ENCODE measurements around the gene TPPP2. TPM values are rescaled to one million over a fixed set of nuclear protein-coding genes. Genes with fewer than 3 reads are reported as not detected.

Gene TPPP2
- total RNA-seq, 1 experiment from 2014 or later, result not detected

GRCh38 chr14:21022686-21023085 is 7.3 kb upstream of the TPPP2 start:
- no TSS peak for BruUV-seq (replicated peaks)
- POLR2A ChIA-PET (ENCODE audit: unreplicated experiment), result interaction anchor here (0.7 kb wide), 1 partner anchor 234 kb away, joined by 8 read pairs; no protein-coding TSS in a partner anchor
- no peaks in the 10 kb centered on the region for H3K27me3 ChIP-seq (ENCODE audit: insufficient read depth, low read depth)
- H3K79me2 ChIP-seq (ENCODE audit: low read depth), result no peaks in the 10 kb centered on the region
- H2AFZ ChIP-seq, result no peak overlapping the region
- no peaks in the 10 kb centered on the region for H3K9me3 ChIP-seq (ENCODE audit: insufficient read depth, low read depth)
- no peaks in the 10 kb centered on the region for H3K36me3 ChIP-seq (ENCODE audit: low read depth)
- no peaks in the 10 kb centered on the region for H4K20me1 ChIP-seq (ENCODE audit: insufficient read depth)
- CTCF ChIA-PET, result no interaction called here
- H3K4me1 ChIP-seq (replicated peaks; ENCODE audit: insufficient read depth), result 0 out of 2 replicates have a peak, but pooled peaks cover 6% of the 10 kb centered on the region
- H3K9me2 ChIP-seq (ENCODE audit: insufficient read depth), result no peaks in the 10 kb centered on the region
- H3K4me2 ChIP-seq, result no peak overlapping the region
- intact Hi-C loops (cut with micrococcal nuclease; ENCODE audit: unreplicated experiment), result no loop called here
- H3K4me3 ChIP-seq, result no peak overlapping the region
- H3K27ac ChIP-seq, result no peak overlapping the region
- TF ChIP-seq EZH2 (IDR thresholded peaks at IDR 0.05; ENCODE audit: low read depth), result no peak
- TF ChIP-seq CTCF (conservative IDR thresholded peaks at IDR 0.05), result no peak
- H3F3A ChIP-seq (ENCODE audit: insufficient read depth, low read depth), result no peaks in the 10 kb centered on the region
- no peak for DNase-seq

- DNase-seq, result no peak
- no peak overlapping the region for H3K27ac ChIP-seq
- no peaks in the 10 kb centered on the region for H3K36me3 ChIP-seq (ENCODE audit: low read depth)
- no peaks in the 10 kb centered on the region for H3K79me2 ChIP-seq (ENCODE audit: low read depth)
- TF ChIP-seq EZH2 (IDR thresholded peaks at IDR 0.05; ENCODE audit: low read depth), result no peak
- TF ChIP-seq CTCF (conservative IDR thresholded peaks at IDR 0.05), result no peak
- H3K4me2 ChIP-seq, result no peak overlapping the region
- H3K27me3 ChIP-seq (ENCODE audit: insufficient read depth, low read depth), result no peaks in the 10 kb centered on the region
- no peaks in the 10 kb centered on the region for H4K20me1 ChIP-seq (ENCODE audit: insufficient read depth)
- BruUV-seq (replicated peaks), result no TSS peak
- no peaks in the 10 kb centered on the region for H3K9me3 ChIP-seq (ENCODE audit: insufficient read depth, low read depth)
- H3K4me1 ChIP-seq (replicated peaks; ENCODE audit: insufficient read depth), result 0 out of 2 replicates have a peak, but pooled peaks cover 6% of the 10 kb centered on the region
- H3F3A ChIP-seq (ENCODE audit: insufficient read depth, low read depth), result no peaks in the 10 kb centered on the region
- ChIA-PET POLR2A (ENCODE audit: unreplicated experiment) (no interaction called here), CTCF (no interaction called here)
- H3K4me3 ChIP-seq, result no peak overlapping the region
- intact Hi-C loops (cut with micrococcal nuclease; ENCODE audit: unreplicated experiment), result no loop called here
- no peaks in the 10 kb centered on the region for H3K9me2 ChIP-seq (ENCODE audit: insufficient read depth)
- H2AFZ ChIP-seq, result no peak overlapping the region
These were observed 6.8 kb upstream of the TPPP2 start for GRCh38 chr14:21023174-21023573.

DNA sequence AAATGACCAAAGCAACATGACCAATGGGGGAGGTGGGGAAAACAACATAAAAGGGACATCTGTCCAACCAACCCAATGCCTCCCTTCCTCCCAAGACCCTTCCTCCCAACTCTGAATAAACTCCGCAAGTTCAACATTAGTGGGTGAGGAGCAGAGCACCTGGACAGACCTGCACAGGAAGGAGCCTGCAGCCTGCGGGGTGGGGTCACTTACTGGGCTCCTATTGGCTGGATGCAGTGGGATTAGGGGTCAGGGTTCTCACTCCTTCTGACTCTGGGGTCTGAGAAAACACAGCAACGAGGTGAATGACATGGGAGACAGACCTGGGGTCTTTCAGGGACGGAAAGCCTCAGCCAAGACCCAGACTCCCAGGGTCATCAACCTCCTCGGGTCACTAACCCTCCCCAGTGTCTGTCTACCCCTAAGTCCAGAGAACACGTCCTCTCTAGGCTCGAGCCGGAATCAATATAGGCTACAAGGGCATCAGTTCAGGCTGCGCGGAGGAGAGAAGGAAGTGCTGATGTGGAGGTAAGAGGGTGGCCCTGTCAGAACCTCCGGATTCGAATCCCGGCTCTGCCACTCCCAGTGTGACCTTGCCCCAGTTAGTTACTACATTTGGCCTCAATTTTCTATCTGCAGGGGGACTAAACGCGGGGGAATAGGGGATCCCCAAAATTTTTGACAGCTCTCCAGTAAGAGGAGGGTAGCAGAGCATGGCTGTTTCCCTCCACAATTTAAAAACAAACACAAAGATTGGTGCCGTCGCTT is 6.0 kb upstream of the TPPP2 start:
- no TSS peak for BruUV-seq (replicated peaks)

More for the DNA sequence above, 6.0 kb upstream of the TPPP2 start:
- Histone ChIP-seq H2AFZ (peak overlapping the region; percentile 79), H3K4me3 (peak overlapping the region; percentile 59; the same call in 1 of the 2 replicates), H3K4me2 (peak overlapping the region; percentile 74), H3K79me2 (ENCODE audit: low read depth) (no peaks in the 10 kb centered on the region), H3K9me3 (ENCODE audit: insufficient read depth, low read depth) (no peaks in the 10 kb centered on the region), H3K27me3 (ENCODE audit: insufficient read depth, low read depth) (no peaks in the 10 kb centered on the region), H4K20me1 (ENCODE audit: insufficient read depth) (no peaks in the 10 kb centered on the region), H3F3A (ENCODE audit: insufficient read depth, low read depth) (no peaks in the 10 kb centered on the region), H3K9me2 (ENCODE audit: insufficient read depth) (no peaks in the 10 kb centered on the region), H3K4me1 (replicated peaks; ENCODE audit: insufficient read depth) (0 out of 2 replicates have a peak, but pooled peaks cover 6% of the 10 kb centered on the region), H3K36me3 (ENCODE audit: low read depth) (no peaks in the 10 kb centered on the region), H3K27ac (no peak overlapping the region)
- no peak for TF ChIP-seq CTCF (conservative IDR thresholded peaks at IDR 0.05)
- TF ChIP-seq EZH2 (IDR thresholded peaks at IDR 0.05; ENCODE audit: low read depth), result no peak
- intact Hi-C loops (cut with micrococcal nuclease; ENCODE audit: unreplicated experiment), result no loop called here
- ChIA-PET CTCF (interaction anchor here (0.5 kb wide), 1 partner anchor 59 kb away, joined by 3 read pairs; no protein-coding TSS in a partner anchor), POLR2A (ENCODE audit: unreplicated experiment) (no interaction called here)
- DNase-seq, result no peak
